GM23248 (cell line): ENCODE data around the gene PACSIN1.

ENCODE experiments used
- EZH2 ChIP-seq: fragments of 200-600 bp; sonication (generic); IDR thresholded peaks from 2 replicates; pipeline ENCODE4 v1.6.1; 2018; ENCODE audit warnings: antibody characterized with exemption, mild to moderate bottlenecking; ENCODE audit not compliant: insufficient read depth, poor library complexity, severe bottlenecking
- EZH2phosphoT487 ChIP-seq: fragments of 200-600 bp; sonication (generic); IDR thresholded peaks from 2 replicates; pipeline ENCODE4 v1.6.1; 2018; ENCODE audit warnings: antibody characterized with exemption, moderate library complexity, mild to moderate bottlenecking, low read depth; ENCODE audit not compliant: insufficient read depth

DNA sequence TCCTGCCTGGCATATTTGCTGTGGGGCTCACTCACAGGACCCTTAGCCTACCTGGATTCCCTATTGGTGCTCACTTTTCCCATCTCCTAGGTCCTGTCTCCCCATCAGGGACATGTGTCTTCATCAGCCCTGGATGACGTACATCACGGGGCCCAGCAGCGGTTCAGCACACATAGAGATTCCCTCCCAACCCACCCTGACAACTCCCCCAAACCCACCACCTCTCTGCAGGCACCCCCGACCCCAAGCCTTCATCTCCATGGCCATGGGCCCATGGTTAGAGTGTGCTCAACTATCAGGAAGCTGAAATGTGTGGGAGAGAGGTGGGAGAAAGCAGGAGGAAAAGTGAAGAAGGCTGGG is 115.7 kb downstream of the PACSIN1 start:
- TF ChIP-seq EZH2phosphoT487 (no peak), EZH2 (no peak)
